Prostate gland (tissue), 2 donors: ENCODE results near the gene PNLDC1.

Experiments used
- CTCF ChIP-seq, 4 experiments: fragments of 200-600 bp in 2 of 4; fragments of 450-650 bp in 2 of 4; sonication (generic) in 2 of 4; IDR thresholded peaks; 1 replicate in 3 of 4; 2 replicates in 1 of 4; pipeline ENCODE4 v1.5.1; 2016 to 2019; ENCODE audit warnings: antibody characterized with exemption in 4 of 4, mild to moderate bottlenecking in 2 of 4, moderate library complexity in 2 of 4
- POLR2A ChIP-seq: fragments of 450-650 bp; IDR thresholded peaks from one replicate; pipeline ENCODE4 v1.6.1; 2016; ENCODE audit warnings: antibody characterized with exemption, mild to moderate bottlenecking
- POLR2AphosphoS5 ChIP-seq: sonication (generic); formaldehyde crosslinking; IDR thresholded peaks from one replicate; pipeline ENCODE4 v1.6.1; 2017; ENCODE audit warnings: antibody characterized with exemption

GRCh38 chr6:159852877-159853276, 52.8 kb downstream of the PNLDC1 start:
- no peak for TF ChIP-seq POLR2A
- TF ChIP-seq CTCF (IDR thresholded peaks at IDR 0.05) = peak in 2 of 4 experiments; percentile 30 to 36
- no peak for TF ChIP-seq POLR2AphosphoS5
